Stimulated activated CD4-positive, alpha-beta T cell treated with anti-CD3 and anti-CD28 coated beads, Interleukin-15, amount 100 ng/mL, for 1 hour (primary cell): ENCODE measurements around the gene E2F6.
"Not testable (repeated sequence)": the region's sequence is repeated elsewhere in the genome, so short reads cannot be mapped to it uniquely, and the experiment has no call there.

Experiments
- DNase-seq, 2 donors: peaks; one replicate each; pipeline ENCODE4 v3.0.0-alpha.2; 2020; ENCODE audit warnings: low read depth in 1 of 2, low spot score in 1 of 2

Gene E2F6

DNA sequence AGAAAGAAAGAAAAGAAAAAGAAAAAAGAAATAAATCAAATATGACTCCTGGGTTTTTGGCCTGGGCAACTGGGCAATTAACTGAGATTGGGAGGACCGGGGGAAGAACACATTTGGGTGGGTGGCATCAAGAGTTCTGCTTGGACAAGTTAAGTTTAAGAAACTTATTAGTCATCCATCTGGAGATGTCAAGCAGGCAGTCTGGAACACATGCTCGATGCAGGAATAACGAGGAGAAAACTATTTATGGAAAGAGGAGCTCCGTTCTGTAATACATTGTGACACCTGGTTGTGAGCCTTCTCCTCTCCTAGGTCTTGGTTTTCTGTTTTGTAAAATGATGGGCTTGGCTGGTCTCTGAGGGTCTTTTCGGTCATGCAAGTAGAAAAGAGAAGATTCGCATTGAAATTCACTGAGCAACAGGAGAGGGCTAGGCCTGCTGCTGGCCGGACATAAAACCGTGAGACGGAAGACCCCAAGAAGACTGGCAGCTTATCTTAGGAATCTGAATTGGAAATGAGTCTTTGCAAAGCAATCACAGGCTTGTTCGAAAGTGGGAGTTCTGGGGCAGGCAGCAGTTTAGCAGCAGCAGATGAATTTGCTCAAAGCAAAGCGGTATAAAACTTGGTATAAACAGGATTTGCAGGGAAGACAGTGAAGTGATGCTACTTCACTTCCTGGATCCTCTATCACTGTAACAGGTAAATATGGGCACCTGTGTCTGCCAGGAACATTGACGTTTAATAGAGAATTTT is 51.4 kb downstream of the E2F6 start:
- DNase-seq, result no peak

- DNase-seq, result no peak
These were observed 53.5 kb downstream of the E2F6 start for GRCh38 chr2:11412449-11412810.

GRCh38 chr2:11411768-11412448 is 54.1 kb downstream of the E2F6 start:
- DNase-seq, result no peak

DNA sequence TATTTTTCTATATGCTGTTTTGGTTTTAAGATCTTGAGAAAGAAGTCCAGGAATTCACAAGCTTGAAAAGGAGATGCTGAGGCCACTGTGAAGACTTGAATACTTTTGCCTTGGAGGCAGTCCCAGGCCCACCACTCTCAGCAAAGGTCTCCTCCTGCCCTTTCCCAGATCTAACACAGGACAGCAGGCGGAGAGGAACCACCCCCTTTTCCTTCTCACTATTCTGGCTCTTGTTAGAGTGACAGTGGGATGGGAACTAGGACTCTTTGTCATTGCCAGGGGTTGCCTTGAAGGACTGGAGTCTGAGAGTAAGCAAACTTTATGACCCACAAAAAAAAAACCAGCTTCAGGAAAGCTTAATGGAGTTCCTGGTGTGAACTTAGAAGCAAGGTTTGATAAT is 54.7 kb downstream of the E2F6 start:
- no peak for DNase-seq

DNA sequence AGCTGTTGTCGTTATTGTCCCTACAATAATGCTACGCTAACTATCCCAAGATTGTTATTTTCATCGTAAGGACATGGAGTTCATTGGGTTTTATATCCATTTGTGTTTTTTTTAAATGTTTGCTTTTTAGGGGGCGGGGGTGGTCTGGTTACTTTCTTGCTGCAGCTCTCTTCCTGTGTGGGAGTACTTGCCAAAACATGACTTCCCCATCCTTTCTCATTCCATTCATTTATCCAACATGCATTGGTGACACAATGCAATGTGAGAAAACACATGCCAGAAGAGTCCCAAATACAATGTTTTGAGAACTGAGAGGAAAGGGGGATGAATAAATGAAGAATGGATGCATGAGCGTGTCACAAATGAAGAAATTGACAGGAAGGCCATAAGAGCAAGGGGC is 55.9 kb downstream of the E2F6 start:
- no peak for DNase-seq

- no peak for DNase-seq
These were observed 56.4 kb downstream of the E2F6 start for GRCh38 chr2:11409572-11409959.

DNA sequence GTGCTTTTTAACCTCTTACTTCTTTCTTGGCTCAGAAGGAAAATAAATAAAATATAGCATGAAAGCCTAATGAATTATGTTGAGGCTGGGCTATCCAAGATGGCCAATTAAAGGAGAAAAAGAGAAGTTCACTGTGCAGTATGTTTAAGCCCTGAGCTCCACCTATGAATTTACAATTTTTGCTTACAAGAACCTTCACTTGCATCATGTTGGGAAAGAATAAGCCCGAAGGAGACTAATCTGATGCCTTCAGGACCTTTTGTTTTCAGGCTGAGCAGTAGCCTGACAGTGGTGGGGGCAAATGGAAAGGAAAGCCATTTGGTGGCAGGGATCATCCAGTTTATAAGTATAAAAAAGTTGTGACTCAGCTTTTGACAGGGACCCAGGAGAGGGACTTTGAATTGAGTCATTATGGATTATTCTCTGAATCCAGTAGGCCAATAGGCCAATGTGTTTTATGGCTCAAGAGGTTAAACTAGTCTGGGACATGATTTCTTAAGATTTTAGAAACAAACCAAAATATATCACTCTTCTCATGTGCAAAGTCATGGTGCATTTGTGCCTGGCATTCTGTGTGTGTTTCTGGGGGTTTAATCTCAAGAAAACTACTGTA is 56.9 kb downstream of the E2F6 start:
- DNase-seq, result no peak

DNA sequence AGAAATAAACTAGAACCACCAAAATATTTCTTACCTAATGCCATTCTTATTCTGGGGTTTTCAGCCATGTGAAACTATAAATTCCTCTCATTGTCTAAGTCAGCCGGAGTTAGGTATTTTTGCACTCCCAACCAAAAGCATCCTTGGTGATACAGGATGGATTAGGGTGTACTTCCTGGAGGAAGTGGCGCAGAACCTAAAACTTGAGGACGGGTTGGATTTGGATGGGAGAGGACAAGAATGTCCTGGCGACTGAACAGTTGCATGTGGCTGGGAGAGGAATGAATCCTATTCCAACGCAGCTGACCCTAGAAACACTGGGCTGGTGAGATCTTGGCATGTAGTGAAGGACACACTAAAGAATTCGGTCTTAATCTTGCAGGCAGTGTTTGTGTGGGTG is 58.5 kb downstream of the E2F6 start:
- no peak for DNase-seq

- no peak for DNase-seq
These were observed 59.0 kb downstream of the E2F6 start for GRCh38 chr2:11406958-11407381.

- no peak for DNase-seq
These were observed 59.5 kb downstream of the E2F6 start for GRCh38 chr2:11406267-11406957.

GRCh38 chr2:11405599-11406266 is 60.2 kb downstream of the E2F6 start:
- no peak for DNase-seq

GRCh38 chr2:11405074-11405406 is 60.9 kb downstream of the E2F6 start:
- DNase-seq, result not testable (repeated sequence)

DNA sequence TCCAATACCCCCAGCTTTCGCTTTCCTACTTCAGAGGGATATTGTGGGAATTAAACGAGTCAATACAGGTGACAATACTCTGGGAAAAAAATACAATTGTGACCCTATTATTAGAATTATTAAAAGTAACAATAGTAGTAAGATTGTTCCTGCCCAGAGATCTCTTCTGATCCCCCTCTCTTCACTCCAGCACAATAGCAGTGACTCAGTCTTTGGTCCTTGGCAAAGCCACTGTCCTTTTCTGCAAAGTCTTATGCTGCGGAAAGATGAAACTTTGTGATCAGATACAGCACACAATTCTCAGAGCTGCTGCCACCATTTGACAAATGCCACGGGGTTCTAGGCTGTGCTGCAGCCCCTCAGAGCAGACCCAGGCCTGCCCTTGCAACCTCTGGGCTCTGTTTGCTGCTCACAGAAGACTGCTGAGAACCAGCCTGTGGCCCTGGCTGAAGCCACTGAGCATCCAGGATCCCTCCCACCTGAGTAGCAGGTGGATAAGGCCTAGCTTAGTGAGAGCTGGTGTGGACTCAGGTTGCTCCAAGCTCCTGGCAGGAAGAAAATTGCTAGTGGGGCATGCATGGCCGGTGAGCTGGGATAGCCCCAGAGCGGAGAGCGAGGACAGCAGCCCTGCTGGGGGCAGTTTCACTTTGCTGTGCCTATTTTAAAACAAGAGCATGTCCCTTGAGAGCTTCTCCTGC is 61.4 kb downstream of the E2F6 start:
- no peak for DNase-seq

- DNase-seq, result no peak
These were observed 63.5 kb downstream of the E2F6 start for GRCh38 chr2:11402436-11402835.

DNA sequence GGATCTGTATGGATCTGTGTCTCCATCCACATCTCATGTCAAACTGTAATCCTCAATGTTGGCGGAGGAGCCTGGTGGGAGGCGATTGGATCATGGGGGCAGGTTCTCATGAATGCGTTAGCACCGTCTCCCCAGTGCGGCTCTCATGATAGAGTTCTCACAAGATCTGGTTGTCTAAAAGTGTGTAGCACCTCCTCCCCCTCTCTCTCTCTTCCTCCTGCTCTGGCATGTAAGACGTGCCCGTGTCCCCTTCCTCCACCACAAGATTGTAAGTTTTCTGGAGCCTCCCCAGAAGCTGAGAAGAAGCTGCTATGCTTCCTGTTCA is 66.6 kb downstream of the E2F6 start:
- DNase-seq, result no peak

DNA sequence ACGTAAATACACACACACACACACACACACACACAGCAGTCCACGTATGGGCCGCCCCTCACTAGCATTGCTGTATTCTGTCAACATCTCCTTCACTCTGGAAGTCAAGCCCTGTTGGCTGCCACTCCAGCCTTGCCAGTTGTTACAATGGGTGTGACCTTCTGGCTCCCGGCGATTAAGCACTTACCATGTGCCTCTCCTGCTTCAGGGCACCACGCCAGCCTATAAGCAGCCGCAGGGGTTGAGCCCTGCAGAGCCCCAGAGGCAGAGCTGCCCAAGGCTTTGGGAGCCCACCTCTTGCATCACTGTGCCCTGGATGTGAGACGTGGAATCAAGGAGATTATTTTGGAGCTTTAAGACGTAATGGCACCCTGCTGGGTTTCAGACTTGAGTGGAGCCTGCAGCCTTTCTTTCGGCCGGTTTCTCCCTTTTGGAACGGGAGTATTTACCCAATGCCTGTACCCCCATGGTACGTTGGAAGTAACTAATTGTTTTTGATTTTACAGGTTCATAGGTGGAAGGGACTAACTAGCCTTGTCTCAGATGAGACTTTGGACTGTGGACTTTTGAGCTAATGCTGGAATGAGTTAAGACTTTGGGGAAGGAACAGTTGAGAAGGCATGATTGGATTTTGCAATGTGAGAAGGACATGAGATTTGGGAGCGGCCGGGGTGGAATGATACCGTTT is 67.1 kb downstream of the E2F6 start:
- no peak for DNase-seq

- DNase-seq, result no peak
These were observed 68.4 kb downstream of the E2F6 start for GRCh38 chr2:11397513-11397912.

DNA sequence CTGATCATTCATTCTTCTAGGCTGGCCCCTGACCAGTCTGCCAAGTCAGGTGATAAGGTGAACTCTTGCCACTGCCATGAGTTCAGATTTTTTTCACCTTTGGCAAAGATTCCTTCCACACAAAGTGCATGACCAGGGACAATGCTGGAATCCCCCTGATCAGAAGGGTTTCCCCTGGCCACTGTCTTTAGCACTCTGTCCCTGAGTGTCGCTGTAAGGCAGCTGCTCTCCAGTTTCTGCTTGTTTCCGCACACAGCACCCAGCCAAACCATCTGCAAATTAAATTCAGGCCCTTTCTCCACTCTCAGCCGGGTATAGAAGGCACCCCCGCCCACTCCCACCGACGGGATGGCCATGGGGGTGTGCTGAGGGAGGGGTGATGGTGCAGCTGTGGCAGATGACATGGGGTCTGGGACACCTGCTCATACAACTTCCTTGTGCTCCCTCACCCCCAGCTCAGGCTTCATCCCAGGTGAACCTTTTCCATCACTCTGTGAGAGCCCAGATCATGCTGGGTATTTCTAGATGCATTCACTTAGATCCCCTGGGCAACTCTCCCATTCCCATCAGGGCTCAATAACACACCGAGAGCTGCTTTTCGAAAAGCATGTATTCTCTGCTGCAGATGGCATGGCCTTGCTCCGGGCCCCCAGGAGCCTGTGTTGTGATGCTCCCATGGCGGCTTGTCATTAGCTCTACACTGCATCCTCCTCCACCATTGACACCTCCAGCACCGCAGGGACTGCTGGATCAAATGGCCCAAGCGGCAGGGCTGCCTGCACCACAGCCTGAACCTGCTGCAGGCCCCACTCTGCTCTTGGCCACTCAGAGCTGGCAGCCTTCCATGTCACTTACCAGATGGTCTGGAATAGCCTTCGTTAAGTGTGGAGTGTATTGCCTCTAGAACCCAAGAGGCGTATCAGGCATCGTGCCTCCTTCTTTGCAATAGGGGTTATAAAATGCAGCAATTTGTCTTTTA is 69.2 kb downstream of the E2F6 start:
- no peak for DNase-seq

DNA sequence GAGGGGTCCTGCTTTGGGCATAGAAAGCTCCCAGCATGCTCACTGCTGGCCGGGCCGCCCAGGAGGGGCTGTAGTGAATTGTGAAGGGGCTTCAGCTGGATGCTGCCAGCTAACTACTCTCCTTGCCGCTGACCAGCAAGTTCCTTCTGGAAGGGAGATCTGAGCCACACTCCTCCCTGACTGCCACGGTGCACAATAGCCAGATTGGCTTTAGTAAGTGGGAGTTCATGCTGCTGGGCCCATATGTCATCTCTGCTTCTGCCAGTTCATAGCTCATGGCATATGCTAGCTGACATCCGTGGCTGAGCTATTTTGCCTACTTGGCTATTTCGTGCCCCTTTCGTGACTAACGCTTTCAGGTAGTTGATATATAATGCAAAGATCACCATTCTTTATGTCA is 69.9 kb downstream of the E2F6 start:
- DNase-seq, result no peak
